GM23338 (cell line): Measurements from ENCODE around the gene BAIAP2.

Experiments
- CREB1 ChIP-seq: fragments of 250-450 bp; sonication (Bioruptor Pico); IDR thresholded peaks from 2 replicates; pipeline ENCODE4 v1.5.0; 2020; ENCODE audit warnings: low read depth, mild to moderate bottlenecking, moderate library complexity
- EZH2 ChIP-seq: fragments of 200-600 bp; sonication (generic); IDR thresholded peaks from one replicate; pipeline ENCODE4 v1.8.0; 2017; ENCODE audit warnings: antibody characterized with exemption, mild to moderate bottlenecking, low read depth; ENCODE audit not compliant: unreplicated experiment
- EZH2phosphoT487 ChIP-seq: fragments of 200-600 bp; sonication (generic); IDR thresholded peaks from one replicate; pipeline ENCODE4 v1.8.1; 2018; ENCODE audit warnings: antibody characterized with exemption; ENCODE audit not compliant: unreplicated experiment
- JUNB ChIP-seq: IDR thresholded peaks from one replicate; pipeline ENCODE4 v1.6.1; 2016; ENCODE audit warnings: antibody characterized with exemption; ENCODE audit not compliant: unreplicated experiment
- NANOG ChIP-seq: IDR thresholded peaks from 2 replicates; pipeline ENCODE4 v1.6.1; 2016; ENCODE audit warnings: antibody characterized with exemption, borderline replicate concordance
- POLR2AphosphoS5 ChIP-seq: IDR thresholded peaks from 2 replicates; pipeline ENCODE4 v1.6.1; 2016; ENCODE audit warnings: antibody characterized with exemption, low read depth
- ZNF114 ChIP-seq: fragments of 250-450 bp; sonication (Bioruptor Pico); IDR thresholded peaks from 2 replicates; pipeline ENCODE4 v1.5.0; 2020; ENCODE audit warnings: mild to moderate bottlenecking, moderate library complexity
- ZNF331 ChIP-seq: fragments of 250-450 bp; sonication (Bioruptor Pico); IDR thresholded peaks from 2 replicates; pipeline ENCODE4 v1.5.0; 2020; ENCODE audit warnings: low read depth, mild to moderate bottlenecking, moderate library complexity
- TF ChIP-seq, protein P1 (sequence below), 2 experiments: fragments of 200-600 bp in 1 of 2; sonication (generic) in 1 of 2; conservative IDR thresholded peaks; 2 replicates each; pipeline versions ENCODE4 v1.5.1 to v1.6.1; 2016 to 2017; ENCODE audit warnings: antibody characterized with exemption in 2 of 2, low read depth in 2 of 2, mild to moderate bottlenecking in 2 of 2, moderate library complexity in 1 of 2
- TF ChIP-seq, protein P2 (sequence below): IDR thresholded peaks from 2 replicates; pipeline ENCODE4 v1.6.1; 2016; ENCODE audit warnings: antibody characterized with exemption
- TF ChIP-seq, protein P3 (sequence below): IDR thresholded peaks from one replicate; pipeline ENCODE4 v1.6.1; 2018; ENCODE audit warnings: antibody characterized with exemption; ENCODE audit not compliant: unreplicated experiment

DNA sequence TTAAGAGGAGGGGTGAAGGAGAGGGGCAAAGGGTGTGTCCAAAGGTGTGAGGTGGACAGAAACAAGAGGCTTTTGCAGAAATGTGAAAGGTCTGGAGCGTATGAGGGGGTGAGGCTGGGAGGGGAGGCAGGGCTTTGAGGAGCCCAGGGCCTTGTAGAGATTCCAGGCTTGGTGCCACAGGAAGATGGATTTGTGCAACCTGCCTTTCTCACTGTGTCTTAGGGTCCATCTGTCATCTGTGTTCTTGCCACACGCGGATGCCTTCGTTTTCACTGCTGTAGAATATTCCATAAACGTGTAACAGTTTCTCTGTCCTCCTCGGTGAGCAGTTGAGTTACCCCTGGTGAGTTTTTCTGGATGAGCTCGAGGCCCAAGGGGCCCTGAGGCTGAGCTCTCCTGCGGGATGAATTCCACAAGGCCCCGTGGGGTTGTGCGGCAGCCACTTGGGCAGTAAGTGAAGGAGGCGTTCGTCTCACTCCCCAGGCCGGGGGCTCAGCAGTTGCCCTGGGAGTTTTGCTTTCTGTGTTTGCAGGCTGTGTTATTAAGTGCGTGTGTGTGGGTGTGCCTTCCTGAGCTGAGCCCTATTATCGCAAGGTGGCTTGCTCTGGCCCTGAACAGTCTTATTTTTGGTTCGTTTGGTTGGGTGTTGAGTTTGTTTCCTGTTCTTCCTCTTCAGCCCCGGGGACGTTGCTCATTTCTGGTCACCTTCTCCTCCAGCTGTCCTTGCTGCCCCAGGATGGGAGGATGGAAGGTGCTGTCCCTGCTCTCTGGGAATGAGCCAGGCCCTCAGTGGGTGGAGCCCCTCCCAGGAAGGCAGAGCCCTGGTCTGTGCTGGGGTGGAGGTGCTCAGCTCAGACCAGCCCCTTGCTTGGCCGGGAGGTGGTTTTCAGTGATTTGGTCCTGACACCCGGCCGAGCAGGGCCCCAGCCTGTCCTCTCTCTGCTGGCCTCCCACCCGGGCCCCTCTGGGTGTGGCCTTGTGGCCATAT is 28.4 kb downstream of the BAIAP2 start:
- TF ChIP-seq, protein P1, sequence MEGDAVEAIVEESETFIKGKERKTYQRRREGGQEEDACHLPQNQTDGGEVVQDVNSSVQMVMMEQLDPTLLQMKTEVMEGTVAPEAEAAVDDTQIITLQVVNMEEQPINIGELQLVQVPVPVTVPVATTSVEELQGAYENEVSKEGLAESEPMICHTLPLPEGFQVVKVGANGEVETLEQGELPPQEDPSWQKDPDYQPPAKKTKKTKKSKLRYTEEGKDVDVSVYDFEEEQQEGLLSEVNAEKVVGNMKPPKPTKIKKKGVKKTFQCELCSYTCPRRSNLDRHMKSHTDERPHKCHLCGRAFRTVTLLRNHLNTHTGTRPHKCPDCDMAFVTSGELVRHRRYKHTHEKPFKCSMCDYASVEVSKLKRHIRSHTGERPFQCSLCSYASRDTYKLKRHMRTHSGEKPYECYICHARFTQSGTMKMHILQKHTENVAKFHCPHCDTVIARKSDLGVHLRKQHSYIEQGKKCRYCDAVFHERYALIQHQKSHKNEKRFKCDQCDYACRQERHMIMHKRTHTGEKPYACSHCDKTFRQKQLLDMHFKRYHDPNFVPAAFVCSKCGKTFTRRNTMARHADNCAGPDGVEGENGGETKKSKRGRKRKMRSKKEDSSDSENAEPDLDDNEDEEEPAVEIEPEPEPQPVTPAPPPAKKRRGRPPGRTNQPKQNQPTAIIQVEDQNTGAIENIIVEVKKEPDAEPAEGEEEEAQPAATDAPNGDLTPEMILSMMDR (conservative IDR thresholded peaks at IDR 0.05; ENCODE audit: low read depth in 2 of 2) = no peak
- TF ChIP-seq, protein P2, sequence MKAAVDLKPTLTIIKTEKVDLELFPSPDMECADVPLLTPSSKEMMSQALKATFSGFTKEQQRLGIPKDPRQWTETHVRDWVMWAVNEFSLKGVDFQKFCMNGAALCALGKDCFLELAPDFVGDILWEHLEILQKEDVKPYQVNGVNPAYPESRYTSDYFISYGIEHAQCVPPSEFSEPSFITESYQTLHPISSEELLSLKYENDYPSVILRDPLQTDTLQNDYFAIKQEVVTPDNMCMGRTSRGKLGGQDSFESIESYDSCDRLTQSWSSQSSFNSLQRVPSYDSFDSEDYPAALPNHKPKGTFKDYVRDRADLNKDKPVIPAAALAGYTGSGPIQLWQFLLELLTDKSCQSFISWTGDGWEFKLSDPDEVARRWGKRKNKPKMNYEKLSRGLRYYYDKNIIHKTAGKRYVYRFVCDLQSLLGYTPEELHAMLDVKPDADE = no peak
- TF ChIP-seq EZH2phosphoT487 = no peak
- no peak for TF ChIP-seq EZH2
- no peak for TF ChIP-seq POLR2AphosphoS5
- TF ChIP-seq, protein P3, sequence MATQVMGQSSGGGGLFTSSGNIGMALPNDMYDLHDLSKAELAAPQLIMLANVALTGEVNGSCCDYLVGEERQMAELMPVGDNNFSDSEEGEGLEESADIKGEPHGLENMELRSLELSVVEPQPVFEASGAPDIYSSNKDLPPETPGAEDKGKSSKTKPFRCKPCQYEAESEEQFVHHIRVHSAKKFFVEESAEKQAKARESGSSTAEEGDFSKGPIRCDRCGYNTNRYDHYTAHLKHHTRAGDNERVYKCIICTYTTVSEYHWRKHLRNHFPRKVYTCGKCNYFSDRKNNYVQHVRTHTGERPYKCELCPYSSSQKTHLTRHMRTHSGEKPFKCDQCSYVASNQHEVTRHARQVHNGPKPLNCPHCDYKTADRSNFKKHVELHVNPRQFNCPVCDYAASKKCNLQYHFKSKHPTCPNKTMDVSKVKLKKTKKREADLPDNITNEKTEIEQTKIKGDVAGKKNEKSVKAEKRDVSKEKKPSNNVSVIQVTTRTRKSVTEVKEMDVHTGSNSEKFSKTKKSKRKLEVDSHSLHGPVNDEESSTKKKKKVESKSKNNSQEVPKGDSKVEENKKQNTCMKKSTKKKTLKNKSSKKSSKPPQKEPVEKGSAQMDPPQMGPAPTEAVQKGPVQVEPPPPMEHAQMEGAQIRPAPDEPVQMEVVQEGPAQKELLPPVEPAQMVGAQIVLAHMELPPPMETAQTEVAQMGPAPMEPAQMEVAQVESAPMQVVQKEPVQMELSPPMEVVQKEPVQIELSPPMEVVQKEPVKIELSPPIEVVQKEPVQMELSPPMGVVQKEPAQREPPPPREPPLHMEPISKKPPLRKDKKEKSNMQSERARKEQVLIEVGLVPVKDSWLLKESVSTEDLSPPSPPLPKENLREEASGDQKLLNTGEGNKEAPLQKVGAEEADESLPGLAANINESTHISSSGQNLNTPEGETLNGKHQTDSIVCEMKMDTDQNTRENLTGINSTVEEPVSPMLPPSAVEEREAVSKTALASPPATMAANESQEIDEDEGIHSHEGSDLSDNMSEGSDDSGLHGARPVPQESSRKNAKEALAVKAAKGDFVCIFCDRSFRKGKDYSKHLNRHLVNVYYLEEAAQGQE = no peak
- no peak for TF ChIP-seq CREB1 (CRISPR knock-in tag)
- TF ChIP-seq ZNF114 (CRISPR knock-in tag) = no peak
- no peak for TF ChIP-seq ZNF331
- TF ChIP-seq JUNB = no peak
- TF ChIP-seq NANOG = no peak
